Astrocyte of the hippocampus (primary cell): ENCODE measurements around the gene POLD2.

Experiments
- DNase-seq: peaks from one replicate; pipeline ENCODE4 v3.0.0; 2011; ENCODE audit warnings: low read depth, low spot score

The POLD2 gene

GRCh38 chr7:44065431-44066110, 57.8 kb downstream of the POLD2 start, which contains the start of gene PGAM2:
Gene PGAM2 (minus strand): TSS chr7:44065567. CDS start chr7:44065529, 38 bp downstream.
- DNase-seq: peak; percentile 69

GRCh38 chr7:44064791-44065430, 58.4 kb downstream of the POLD2 start:
- DNase-seq: peak; percentile 23
